Breast epithelium (tissue), 4 donors: ENCODE results near the gene ACTMAP. TPM values are rescaled to one million over a fixed set of nuclear protein-coding genes. Genes with fewer than 3 reads are reported as not detected.
A peak's percentile ranks its signal among the peaks of the same experiment; 100 is the strongest.

Source experiments
- DNase-seq, 2 donors: peaks; one replicate each; pipeline ENCODE4 v3.0.0-alpha.2; 2019; ENCODE audit warnings: low spot score in 2 of 2
- H3K27ac ChIP-seq, 2 donors: fragments of 200-600 bp; sonication (generic) in 1 of 2; one replicate each; pipeline ENCODE4 v1.5.1; 2016 to 2019; ENCODE audit warnings: mild to moderate bottlenecking in 1 of 2
- H3K27me3 ChIP-seq, 2 donors: fragments of 200-600 bp; sonication (generic) in 1 of 2; one replicate each; pipeline versions ENCODE4 v1.5.1 to v1.6.0; 2017 to 2019; ENCODE audit warnings: control low read depth in 1 of 2, mild to moderate bottlenecking in 1 of 2
- H3K36me3 ChIP-seq: fragments of 200-600 bp; one replicate; pipeline ENCODE4 v1.5.1; 2019
- H3K4me1 ChIP-seq, 2 donors: fragments of 200-600 bp; sonication (generic); one replicate each; pipeline ENCODE4 v1.5.1; 2016 to 2019; ENCODE audit warnings: control low read depth in 1 of 2
- H3K4me3 ChIP-seq, 3 donors: fragments of 200-600 bp; sonication (generic); 1 replicate in 2 of 3; 2 replicates in 1 of 3; pipeline ENCODE4 v1.5.1; 2016 to 2019; ENCODE audit warnings: mild to moderate bottlenecking in 3 of 3, moderate library complexity in 2 of 3
- H3K9me3 ChIP-seq, 2 donors: fragments of 200-600 bp; sonication (generic) in 1 of 2; one replicate each; pipeline ENCODE4 v1.5.1; 2016 to 2019; ENCODE audit warnings: control low read depth in 1 of 2
- POLR2A ChIP-seq: fragments of 450-650 bp; IDR thresholded peaks from one replicate; pipeline ENCODE4 v1.6.1; 2016; ENCODE audit warnings: antibody characterized with exemption, mild to moderate bottlenecking, moderate library complexity
- POLR2AphosphoS5 ChIP-seq, 3 donors: sonication (generic); formaldehyde crosslinking; IDR thresholded peaks; one replicate each; pipeline ENCODE4 v1.6.1; 2017; ENCODE audit warnings: antibody characterized with exemption in 3 of 3
- intact Hi-C: fragments of 100-400 bp; cut with DNase I; formaldehyde crosslinking; loops from one replicate; pipeline ENCODE4 v1.15.1; 2023; ENCODE audit warnings: low total_unique reads
- total RNA-seq, 3 donors: library from RNA; depleted of rRNA; stranded (reverse); fragments of >200 nt; gene quantifications; one replicate each; pipeline ENCODE4 v1.1.0, GENCODE V29; 2016
- TF ChIP-seq, protein P1 (sequence below), 3 donors: fragments of 450-650 bp; IDR thresholded peaks; one replicate each; pipeline ENCODE4 v1.5.1; 2016 to 2017; ENCODE audit warnings: antibody characterized with exemption in 3 of 3, mild to moderate bottlenecking in 3 of 3, moderate library complexity in 3 of 3

Gene ACTMAP
- total RNA-seq, 3 donors from 2014 or later: 2.6 to 3.2 (median 2.9) TPM

DNA sequence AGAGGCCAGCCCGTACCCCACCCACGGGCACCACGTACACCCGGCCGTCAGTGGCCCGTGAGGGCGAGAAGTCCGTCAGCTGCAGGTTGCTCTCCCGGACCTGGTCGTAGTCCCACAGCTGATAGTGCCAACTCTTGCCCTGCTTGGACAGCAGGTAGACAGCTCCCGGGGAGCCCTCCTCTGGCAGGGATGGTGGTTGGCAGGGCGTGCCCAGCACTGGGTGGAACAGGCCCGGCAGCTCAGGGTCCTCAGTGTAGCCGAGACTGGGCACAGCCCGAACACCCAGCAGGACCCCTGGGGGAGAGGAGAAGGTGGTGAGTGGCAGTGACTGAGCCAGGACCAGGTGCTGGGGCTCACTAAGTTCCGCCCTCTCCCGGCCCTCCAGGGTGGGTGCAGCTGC lies 7.8 kb downstream of the ACTMAP start:
- Histone ChIP-seq H3K27ac (peak overlapping the region in 1 of 2 donors; percentile 87), H3K36me3 (peaks cover 7% of the 10 kb centered on the region), H3K4me3 (no peak overlapping the region), H3K4me1 (no peaks in the 10 kb centered on the region), H3K27me3 (no peaks in the 10 kb centered on the region), H3K9me3 (no peaks in the 10 kb centered on the region)
- intact Hi-C loops: no loop called here
- DNase-seq: no peak
- no peak for TF ChIP-seq POLR2A

DNA sequence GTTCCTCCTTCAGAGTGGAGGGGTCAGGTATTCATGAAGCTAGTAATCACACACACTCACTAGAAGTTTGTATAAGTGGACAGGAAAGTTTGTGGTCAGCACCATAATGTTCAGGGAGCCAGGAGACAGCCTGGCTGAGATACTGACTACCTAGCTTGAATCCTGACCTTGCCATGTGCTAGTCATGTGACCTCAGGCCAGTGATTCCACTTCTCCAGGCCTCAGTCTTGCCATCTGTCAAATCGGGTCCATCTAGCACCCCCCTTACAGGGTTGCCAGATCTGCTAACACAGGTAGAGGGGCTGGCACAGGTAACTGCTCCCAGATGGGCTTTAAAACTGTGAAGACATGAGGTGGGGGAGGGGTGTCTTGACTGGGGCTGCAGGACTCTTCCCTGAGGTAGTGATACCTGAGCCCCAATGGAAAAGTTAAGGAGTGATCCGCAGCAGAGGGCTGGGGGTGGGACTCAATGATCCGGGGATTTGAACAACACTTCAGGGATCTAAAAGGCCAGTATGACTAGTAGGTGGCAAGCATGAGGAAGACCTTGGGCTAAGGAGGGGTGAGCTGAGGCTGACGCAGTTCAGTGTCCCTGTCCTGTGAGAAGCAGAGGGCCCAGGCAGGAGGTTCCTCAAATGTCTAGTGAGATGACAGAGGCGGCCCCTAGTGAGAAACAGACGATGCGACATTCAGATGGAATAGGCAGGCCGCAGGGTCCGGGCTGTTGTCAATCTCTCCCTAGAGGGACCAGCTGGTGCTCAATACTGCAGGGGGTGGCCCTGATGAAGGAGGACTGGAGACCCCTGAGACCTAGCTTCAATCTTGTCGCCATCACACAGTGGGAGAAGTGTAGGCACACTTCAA lies 8.5 kb downstream of the ACTMAP start:
- Histone ChIP-seq H3K27me3 (no peaks in the 10 kb centered on the region), H3K36me3 (peaks cover 7% of the 10 kb centered on the region), H3K4me1 (no peaks in the 10 kb centered on the region), H3K9me3 (no peaks in the 10 kb centered on the region), H3K4me3 (no peak overlapping the region), H3K27ac (peak overlapping the region; percentile 69 to 87)
- intact Hi-C loops: no loop called here
- DNase-seq: no peak
- TF ChIP-seq, protein P1, sequence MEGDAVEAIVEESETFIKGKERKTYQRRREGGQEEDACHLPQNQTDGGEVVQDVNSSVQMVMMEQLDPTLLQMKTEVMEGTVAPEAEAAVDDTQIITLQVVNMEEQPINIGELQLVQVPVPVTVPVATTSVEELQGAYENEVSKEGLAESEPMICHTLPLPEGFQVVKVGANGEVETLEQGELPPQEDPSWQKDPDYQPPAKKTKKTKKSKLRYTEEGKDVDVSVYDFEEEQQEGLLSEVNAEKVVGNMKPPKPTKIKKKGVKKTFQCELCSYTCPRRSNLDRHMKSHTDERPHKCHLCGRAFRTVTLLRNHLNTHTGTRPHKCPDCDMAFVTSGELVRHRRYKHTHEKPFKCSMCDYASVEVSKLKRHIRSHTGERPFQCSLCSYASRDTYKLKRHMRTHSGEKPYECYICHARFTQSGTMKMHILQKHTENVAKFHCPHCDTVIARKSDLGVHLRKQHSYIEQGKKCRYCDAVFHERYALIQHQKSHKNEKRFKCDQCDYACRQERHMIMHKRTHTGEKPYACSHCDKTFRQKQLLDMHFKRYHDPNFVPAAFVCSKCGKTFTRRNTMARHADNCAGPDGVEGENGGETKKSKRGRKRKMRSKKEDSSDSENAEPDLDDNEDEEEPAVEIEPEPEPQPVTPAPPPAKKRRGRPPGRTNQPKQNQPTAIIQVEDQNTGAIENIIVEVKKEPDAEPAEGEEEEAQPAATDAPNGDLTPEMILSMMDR (IDR thresholded peaks at IDR 0.05): no peak
- TF ChIP-seq POLR2A (no peak), POLR2AphosphoS5 (IDR thresholded peaks at IDR 0.05) (no peak)

DNA sequence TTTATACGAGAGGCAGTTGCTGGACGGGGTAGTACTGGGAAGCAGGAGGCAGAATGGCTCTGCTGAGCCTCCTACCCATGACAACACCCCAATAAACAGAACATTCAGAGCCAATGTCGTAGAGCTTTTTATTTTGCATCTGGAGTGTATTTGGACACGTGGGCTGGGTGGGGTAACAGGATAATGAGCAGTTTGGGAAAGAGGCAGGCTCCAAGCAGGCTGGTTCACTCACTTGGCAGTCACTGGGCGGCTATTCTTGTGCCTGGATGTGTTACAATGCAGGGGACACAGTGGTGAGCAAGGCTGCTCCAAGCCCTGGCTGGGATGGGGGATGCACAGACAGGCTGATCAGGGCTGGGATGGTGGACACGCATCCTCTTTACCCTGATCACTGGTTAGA lies 9.5 kb downstream of the ACTMAP start:
- H3K4me1 ChIP-seq: no peaks in the 10 kb centered on the region
- H3K27ac ChIP-seq: peak overlapping the region; percentile 69 to 87
- intact Hi-C loops: no loop called here
- H3K9me3 ChIP-seq: no peaks in the 10 kb centered on the region
- DNase-seq: no peak
- H3K36me3 ChIP-seq: peaks cover 7% of the 10 kb centered on the region
- H3K4me3 ChIP-seq: peak overlapping the region; percentile 20 to 35 (median 28)
- TF ChIP-seq POLR2AphosphoS5 (IDR thresholded peaks at IDR 0.05): peak in 2 of 3 donors; percentile 24 to 38
- TF ChIP-seq, protein P1 (IDR thresholded peaks at IDR 0.05): no peak
- H3K27me3 ChIP-seq: no peaks in the 10 kb centered on the region

DNA sequence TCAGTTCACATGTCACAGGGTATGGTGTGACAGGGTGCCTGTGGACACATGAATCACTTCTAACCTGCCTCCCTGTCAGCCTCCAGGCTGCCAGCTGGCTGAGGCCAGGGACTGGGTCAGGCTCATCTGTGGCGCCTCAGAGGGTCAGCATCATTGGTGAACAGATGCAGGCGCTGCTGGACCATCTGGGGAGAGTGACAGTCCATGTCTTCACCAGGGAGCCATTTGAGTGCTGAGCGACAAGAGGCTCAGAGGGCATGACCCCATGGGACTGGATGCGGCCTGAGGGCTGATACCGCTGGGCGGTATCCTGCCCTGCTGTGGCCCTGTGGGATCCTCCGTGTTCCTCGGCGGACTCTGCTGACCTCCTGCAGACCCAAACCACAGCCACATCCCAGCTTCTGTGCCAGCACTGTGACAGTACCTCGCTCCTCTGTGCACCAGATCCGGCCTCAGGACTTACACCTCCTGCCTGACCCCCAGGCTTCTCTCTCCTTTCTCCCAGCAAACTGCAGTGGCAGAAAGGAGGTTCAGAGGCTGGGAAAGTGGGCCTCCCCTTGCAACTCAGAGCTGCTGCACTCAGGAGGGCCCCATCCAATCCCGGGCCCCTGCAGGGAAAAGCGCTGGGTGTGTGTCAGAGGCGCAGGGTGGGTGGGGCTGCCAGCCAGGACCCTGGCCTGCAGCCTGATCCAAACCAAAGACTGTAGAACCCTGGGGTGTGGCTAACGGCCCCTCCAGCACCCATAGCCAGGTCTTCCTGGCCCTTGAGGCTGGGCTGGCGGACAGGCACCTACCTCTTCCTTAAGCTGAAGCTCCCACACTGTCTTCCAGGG lies 10.2 kb downstream of the ACTMAP start:
- intact Hi-C loops: no loop called here
- Histone ChIP-seq H3K9me3 (no peaks in the 10 kb centered on the region), H3K4me1 (no peaks in the 10 kb centered on the region), H3K27me3 (no peaks in the 10 kb centered on the region), H3K4me3 (peak overlapping the region; percentile 20 to 35 (median 28)), H3K27ac (peak overlapping the region; percentile 69 to 87), H3K36me3 (peaks cover 7% of the 10 kb centered on the region)
- no peak for DNase-seq
- TF ChIP-seq, protein P1 (IDR thresholded peaks at IDR 0.05): no peak
- TF ChIP-seq POLR2AphosphoS5 (IDR thresholded peaks at IDR 0.05) (no peak), POLR2A (no peak)

DNA sequence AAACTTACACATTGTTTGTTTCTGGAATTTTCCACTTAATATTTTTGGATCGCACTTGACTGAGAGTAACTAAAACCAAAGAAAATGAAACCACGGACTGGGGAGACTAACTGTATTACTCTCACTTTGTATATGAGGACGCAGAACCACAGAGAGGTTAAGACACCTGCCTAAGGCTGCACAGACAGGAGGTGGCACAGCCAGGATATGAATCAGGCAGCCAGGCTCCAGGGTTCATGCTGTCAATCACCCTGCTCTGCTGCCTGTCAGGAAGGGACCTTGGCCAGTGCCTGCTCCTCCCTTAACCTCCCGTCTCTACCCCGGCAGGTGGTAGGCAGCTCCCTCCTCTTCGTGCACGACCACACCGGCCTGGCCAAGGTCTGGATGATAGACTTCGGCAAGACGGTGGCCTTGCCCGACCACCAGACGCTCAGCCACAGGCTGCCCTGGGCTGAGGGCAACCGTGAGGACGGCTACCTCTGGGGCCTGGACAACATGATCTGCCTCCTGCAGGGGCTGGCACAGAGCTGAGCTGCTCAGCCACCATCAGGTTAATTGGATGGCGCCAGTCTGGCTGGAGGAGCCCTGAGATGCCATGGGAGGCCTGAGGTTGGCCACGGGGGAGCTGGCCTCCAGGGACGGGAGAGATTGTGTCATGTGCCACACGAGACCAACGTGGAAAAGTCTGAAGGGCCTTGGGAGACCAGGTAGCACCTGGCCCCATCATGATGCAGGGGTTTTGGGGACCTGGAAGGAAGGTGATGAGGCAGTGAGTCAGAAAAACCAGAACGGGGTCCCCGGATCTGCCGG lies 11.0 kb downstream of the ACTMAP start:
- peak overlapping the region; percentile 69 to 87 for H3K27ac ChIP-seq
- no peaks in the 10 kb centered on the region for H3K9me3 ChIP-seq
- H3K36me3 ChIP-seq: peaks cover 8% of the 10 kb centered on the region
- intact Hi-C loops: no loop called here
- TF ChIP-seq, protein P1 (IDR thresholded peaks at IDR 0.05): no peak
- DNase-seq: no peak
- H3K27me3 ChIP-seq: no peaks in the 10 kb centered on the region
- H3K4me1 ChIP-seq: no peaks in the 10 kb centered on the region
- peak overlapping the region in 1 of 3 donors; percentile 35 for H3K4me3 ChIP-seq
